K562 (cell line): ENCODE data around the gene TGOLN2. TPM values are rescaled to one million over a fixed set of nuclear protein-coding genes. Genes with fewer than 3 reads are reported as not detected.

Experiments used
- ATAC-seq: fragments of 200-7000 bp; cut with Tn5 transposase; 3 replicates; pipeline ENCODE4 v1.9.1; 2020; ENCODE audit warnings: moderate library complexity
- BruUV-seq: library from RNA; stranded (reverse); fragments of 400-500 nt; replicated peaks from 2 replicates; lab custom pipeline; 2021; lab: Mats Ljungman, UMichigan
- CTCF ChIA-PET: fragments of 300-600 bp; formaldehyde crosslinking; extraction: SDS; loops from one replicate; lab custom pipeline; 2021; ENCODE audit warnings: low intra/inter-chr PET ratio; lab: Yijun Ruan, JAX
- POLR2A ChIA-PET: fragments of 300-600, 350-650 bp; sonication (Branson Sonifier 250); formaldehyde crosslinking; extraction: SDS; loops from one replicate; lab custom pipeline; 2021; ENCODE audit warnings: antibody characterized with exemption, inconsistent platforms; lab: Yijun Ruan, JAX
- DNase-seq, 4 experiments: peaks; one replicate each; pipeline versions ENCODE4 v3.0.0 to v3.0.0-alpha.2; 2011 to 2018; ENCODE audit warnings: low spot score in 3 of 4, mixed read lengths in 3 of 4; ENCODE audit errors: extremely low read depth in 1 of 4
- FAIRE-seq: peaks from 2 replicates; lab custom pipeline; 2011; peaks lifted over from hg19 to GRCh38; lab: Jason Lieb, UNC
- H2AFZ ChIP-seq: 2 replicates; pipeline ENCODE4 v1.6.0; 2011; ENCODE audit warnings: low read depth, low read length, control low read depth, inconsistent platforms
- H3K27ac ChIP-seq: fragments of 200-600 bp; 3 replicates; pipeline ENCODE4 v1.8.0; 2011; ENCODE audit warnings: low read depth, mild to moderate bottlenecking, control low read depth, inconsistent platforms, low read length, moderate library complexity, mixed read lengths; ENCODE audit errors: extremely low read depth
- H3K27me3 ChIP-seq, 2 experiments: fragments of 300-600 bp in 1 of 2; 2 replicates in 1 of 2; 3 replicates in 1 of 2; pipeline versions ENCODE4 v1.6.0 to v1.8.0; 2011; ENCODE audit warnings: inconsistent platforms in 2 of 2, low read length in 2 of 2, mild to moderate bottlenecking in 1 of 2, mixed read lengths in 1 of 2, moderate library complexity in 1 of 2; ENCODE audit not compliant: control insufficient read depth in 2 of 2, insufficient read depth in 2 of 2
- H3K36me3 ChIP-seq: fragments of 300-600 bp; 3 replicates; pipeline ENCODE4 v1.8.0; 2011; ENCODE audit warnings: mild to moderate bottlenecking, low read length, inconsistent platforms; ENCODE audit not compliant: control insufficient read depth, insufficient read depth
- H3K4me1 ChIP-seq, 2 experiments: fragments of 200-600 bp in 1 of 2; replicated peaks in 1 of 2; 2 replicates in 1 of 2; 3 replicates in 1 of 2; pipeline versions ENCODE4 v1.5.1 to v1.8.0; 2011; ENCODE audit warnings: inconsistent platforms in 2 of 2, low read length in 2 of 2, mild to moderate bottlenecking in 1 of 2, mixed read lengths in 1 of 2, moderate library complexity in 1 of 2; ENCODE audit not compliant: control insufficient read depth in 2 of 2, insufficient read depth in 2 of 2
- H3K4me2 ChIP-seq: 2 replicates; pipeline ENCODE4 v1.6.1; 2011; ENCODE audit warnings: low read length, control low read depth, inconsistent platforms, mixed read lengths; ENCODE audit not compliant: insufficient read depth
- H3K4me3 ChIP-seq: fragments of 200-600 bp; sonication (generic), shearing (Covaris generic); 2 replicates; pipeline ENCODE4 v1.5.1; 2016; ENCODE audit warnings: control low read depth, inconsistent platforms
- H3K79me2 ChIP-seq: fragments of 200-600 bp; 3 replicates; pipeline ENCODE4 v1.8.0; 2011; ENCODE audit warnings: low read length, inconsistent platforms; ENCODE audit not compliant: control insufficient read depth, insufficient read depth
- H3K9ac ChIP-seq, 2 experiments: 2 replicates each; pipeline versions ENCODE4 v1.6.0 to v1.6.1; 2011; ENCODE audit warnings: low read depth in 2 of 2, low read length in 2 of 2, control low read depth in 1 of 2, inconsistent platforms in 1 of 2, mild to moderate bottlenecking in 1 of 2, mixed read lengths in 1 of 2; ENCODE audit not compliant: insufficient read depth in 1 of 2
- H3K9me1 ChIP-seq: one replicate; pipeline ENCODE4 v1.6.0; 2011; ENCODE audit warnings: inconsistent platforms, mild to moderate bottlenecking, low read length, moderate library complexity; ENCODE audit not compliant: control insufficient read depth, insufficient read depth
- H3K9me3 ChIP-seq: replicated peaks from 2 replicates; pipeline ENCODE4 v1.5.1; 2011; ENCODE audit warnings: low read depth, low read length, inconsistent platforms; ENCODE audit not compliant: control insufficient read depth, insufficient read depth
- H4K20me1 ChIP-seq: replicated peaks from 2 replicates; pipeline ENCODE4 v1.6.1; 2011; ENCODE audit warnings: low read length, inconsistent platforms, mixed read lengths; ENCODE audit not compliant: control insufficient read depth, insufficient read depth
- ARNT ChIP-seq, 2 experiments: fragments of 450-650 bp; IDR thresholded peaks; 2 replicates each; pipeline ENCODE4 v1.6.1; 2016; ENCODE audit warnings: mild to moderate bottlenecking in 1 of 2
- U2AF1 ChIP-seq: fragments of 200-400 bp; formaldehyde crosslinking; optimal IDR thresholded peaks from 2 replicates; pipeline ENCODE3; 2017; ENCODE audit warnings: mild to moderate bottlenecking, low read depth, low read length, moderate library complexity
- XRCC4 ChIP-seq: IDR thresholded peaks from one replicate; pipeline ENCODE4 v1.6.1; 2011; ENCODE audit not compliant: insufficient read depth, insufficient read length; ENCODE audit errors: extremely low read depth
- ZFP30 ChIP-seq: fragments of 250-450 bp; sonication (Bioruptor Pico); IDR thresholded peaks from 2 replicates; pipeline ENCODE4 v1.8.0; 2022; ENCODE audit warnings: moderate library complexity, mild to moderate bottlenecking, inconsistent platforms, borderline replicate concordance
- ZFPM2 ChIP-seq: fragments of 250-450 bp; sonication (Bioruptor Pico); IDR thresholded peaks from 2 replicates; pipeline ENCODE4 v1.5.1; 2022; ENCODE audit warnings: mild to moderate bottlenecking
- ZNF274 ChIP-seq: IDR thresholded peaks from 2 replicates; pipeline ENCODE4 v1.6.1; 2011; ENCODE audit warnings: low read depth, mild to moderate bottlenecking, low read length, moderate library complexity, borderline replicate concordance
- ZNF449 ChIP-seq: fragments of 250-450 bp; sonication (Bioruptor Pico); IDR thresholded peaks from 2 replicates; pipeline ENCODE4 v1.8.0; 2022; ENCODE audit warnings: moderate library complexity, mild to moderate bottlenecking, inconsistent platforms
- ZNF644 ChIP-seq: fragments of 200-800 bp; sonication (Bioruptor generic); IDR thresholded peaks from 2 replicates; pipeline ENCODE4 v1.6.1; 2016; ENCODE audit warnings: low read depth, missing genetic modification characterization, missing compliant biosample characterization
- WGBS: fragments of 100-300 bp; shearing (Covaris generic); methylation state at CpG from one replicate; pipeline ENCODE4 v1.1.6; 2016; ENCODE audit warnings: low coverage, mixed read lengths; ENCODE audit not compliant: insufficient coverage; ENCODE audit errors: missing lambda C conversion rate; 5-methylcytosine and 5-hydroxymethylcytosine counted together
- in situ Hi-C: fragments of 300-500 bp; cut with MboI; formaldehyde crosslinking; loops from 4 replicates; pipeline ENCODE4 v1.15.0; 2018; ENCODE audit warnings: inconsistent platforms, mixed read lengths
- intact Hi-C: fragments of 100-400 bp; cut with micrococcal nuclease; formaldehyde crosslinking; loops from 2 replicates; pipeline ENCODE4 v1.14.2; 2022
- polyA plus RNA-seq, 8 experiments: library from polyadenylated mRNA; depleted of rRNA in 4 of 8; stranded (reverse) in 5 of 8; unstranded in 3 of 8; fragments of >200 nt; fragmentation: Nextera tagmentation in 2 of 8; fragmentation: Illumina TruSeq in 1 of 8; extraction: Ambion mirVana in 2 of 8; extraction: Trizol in 1 of 8; gene quantifications; 2 replicates each; pipeline versions ENCODE4 v1.2.1 to v1.2.3, GENCODE V29; 2011 to 2014; ENCODE audit warnings: inconsistent platforms in 1 of 8, missing spikeins in 1 of 8
- total RNA-seq, 7 experiments: library from RNA; depleted of rRNA in 6 of 7; stranded (reverse); fragments of >200 nt in 6 of 7; fragmentation: Illumina TruSeq in 2 of 7; extraction: Trizol in 2 of 7; gene quantifications; 2 replicates each; pipeline versions ENCODE4 v1.2.1 to v1.2.3, GENCODE V29; 2011 to 2021; ENCODE audit warnings: low replicate concordance in 1 of 7

Gene TGOLN2
- total and polyA plus RNA-seq, 9 of the 15 experiments (the other 6 are each of a cell fraction or from before 2014, with no cell fraction given) = 13.0 to 66.5 (median 35.9) TPM

GRCh38 chr2:85283641-85284040 is 44.1 kb downstream of the TGOLN2 start:
- in situ Hi-C loops = no loop called here
- Histone ChIP-seq H3K9ac (no peak overlapping the region), H4K20me1 (peaks cover 5% of the 10 kb centered on the region; the same call in 1 of the 2 replicates), H2AFZ (no peak overlapping the region)
- POLR2A ChIA-PET = interaction anchor here (0.6 kb wide), 1 partner anchor 201 kb away, joined by 3 read pairs; no protein-coding TSS in a partner anchor
- TF ChIP-seq ZNF274 = no peak
- no peak for TF ChIP-seq U2AF1
- TF ChIP-seq ZNF644 = no peak
- TF ChIP-seq ZNF449 (CRISPR knock-in tag) = no peak
- no peak for TF ChIP-seq XRCC4
- TF ChIP-seq ZFPM2 (CRISPR knock-in tag) = no peak
- no peak for TF ChIP-seq ZFP30 (CRISPR knock-in tag)
- TF ChIP-seq ARNT (IDR thresholded peaks at IDR 0.05) = no peak
- TF ChIP-seq, all 486 proteins: peak for 0
- no peak overlapping the region for H3K27ac ChIP-seq
- DNase-seq = no peak
- no peaks in the 10 kb centered on the region for H3K9me3 ChIP-seq
- BruUV-seq = no TSS peak
- no peaks in the 10 kb centered on the region for H3K9me1 ChIP-seq
- H3K36me3 ChIP-seq = no peaks in the 10 kb centered on the region
- CTCF ChIA-PET = no interaction called here
- no peaks in the 10 kb centered on the region; a peak in 1 of 5 replicates for H3K4me1 ChIP-seq
- H3K4me3 ChIP-seq = no peak overlapping the region
- intact Hi-C loops = no loop called here
- ATAC-seq = no peak
- FAIRE-seq = no peak
- peaks cover 51 to 85% of the 10 kb centered on the region in 2 experiments for H3K27me3 ChIP-seq
- no peaks in the 10 kb centered on the region for H3K79me2 ChIP-seq
- H3K4me2 ChIP-seq = no peak overlapping the region
- WGBS = 6% methylated on average over 8 of the region's 8 CpGs
